ENCODE measurements around the gene ENPP6. TPM values are rescaled to one million over a fixed set of nuclear protein-coding genes. Genes with fewer than 3 reads are reported as not detected.

The ENPP6 gene
- total RNA-seq, 1 experiment from 2014 or later, result not detected

DNA sequence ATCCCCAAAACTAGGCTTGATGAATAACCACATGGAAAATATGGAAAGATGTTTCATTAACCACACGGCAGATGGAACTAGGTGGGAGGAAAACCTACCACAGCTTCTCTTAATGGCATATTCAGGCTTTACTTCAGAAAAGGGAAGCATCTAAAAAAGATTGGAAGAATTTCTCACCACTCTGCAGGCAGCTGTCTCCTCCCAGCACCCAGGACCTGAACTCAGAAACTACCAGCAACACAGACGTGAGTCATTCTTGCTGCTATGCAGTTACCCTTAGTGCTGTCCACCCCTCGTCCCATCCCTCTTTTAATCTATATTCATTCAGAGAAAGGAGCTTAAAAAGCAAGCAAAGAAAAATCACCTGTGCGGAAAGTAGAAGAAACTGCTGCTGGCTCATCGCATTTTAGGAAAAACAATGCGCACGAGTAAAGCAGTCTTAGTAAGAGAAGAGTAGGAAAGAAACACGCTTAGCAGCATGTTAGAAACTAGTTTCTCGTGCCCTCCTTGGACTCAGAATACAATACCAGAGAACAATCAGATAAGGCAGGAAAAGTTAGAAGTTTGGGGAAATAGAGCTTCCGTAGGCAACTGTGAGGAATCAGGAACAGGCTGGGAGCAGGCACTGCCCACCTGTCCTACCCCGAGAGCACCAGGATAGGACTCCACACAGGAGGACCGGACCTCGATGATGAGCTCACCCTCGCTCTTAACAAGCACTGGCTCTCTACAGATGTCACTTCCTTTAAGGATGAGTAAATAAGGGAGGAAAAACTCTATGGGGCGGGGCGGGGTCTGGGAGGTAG, 48.1 kb upstream of the ENPP6 start:
- Histone ChIP-seq H3K27ac (ENCODE audit: low read length) (peak overlapping the region; percentile 36), H3K4me2 (ENCODE audit: low read length) (peak overlapping the region; percentile 74), H3K4me3 (ENCODE audit: low read length) (peak overlapping the region; percentile 33; the same call in 1 of the 2 replicates), H3K9me2 (replicated peaks; ENCODE audit: low read length) (no peaks in the 10 kb centered on the region), H4K20me1 (ENCODE audit: low read length) (no peaks in the 10 kb centered on the region), H3K9ac (ENCODE audit: low read length) (no peak overlapping the region), H3K4me1 (ENCODE audit: insufficient read depth, low read length) (peaks cover 25% of the 10 kb centered on the region), H3K79me2 (ENCODE audit: low read length) (no peaks in the 10 kb centered on the region), H3F3A (ENCODE audit: low read length, unreplicated experiment) (no peaks in the 10 kb centered on the region), H2AFZ (ENCODE audit: low read length) (peak overlapping the region; percentile 67), H3K27me3 (ENCODE audit: low read length) (no peaks in the 10 kb centered on the region), H3K9me3 (ENCODE audit: low read length) (no peaks in the 10 kb centered on the region), H3K36me3 (ENCODE audit: low read depth, low read length) (no peaks in the 10 kb centered on the region; the same call in 1 of the 2 replicates)
- ATAC-seq, result peak; percentile 65
- TF ChIP-seq EZH2 (IDR thresholded peaks at IDR 0.05; ENCODE audit: low read length, unreplicated experiment) (no peak), EZH2phosphoT487 (IDR thresholded peaks at IDR 0.05; ENCODE audit: borderline replicate concordance, low read length) (no peak)
- TF ChIP-seq, protein P1, sequence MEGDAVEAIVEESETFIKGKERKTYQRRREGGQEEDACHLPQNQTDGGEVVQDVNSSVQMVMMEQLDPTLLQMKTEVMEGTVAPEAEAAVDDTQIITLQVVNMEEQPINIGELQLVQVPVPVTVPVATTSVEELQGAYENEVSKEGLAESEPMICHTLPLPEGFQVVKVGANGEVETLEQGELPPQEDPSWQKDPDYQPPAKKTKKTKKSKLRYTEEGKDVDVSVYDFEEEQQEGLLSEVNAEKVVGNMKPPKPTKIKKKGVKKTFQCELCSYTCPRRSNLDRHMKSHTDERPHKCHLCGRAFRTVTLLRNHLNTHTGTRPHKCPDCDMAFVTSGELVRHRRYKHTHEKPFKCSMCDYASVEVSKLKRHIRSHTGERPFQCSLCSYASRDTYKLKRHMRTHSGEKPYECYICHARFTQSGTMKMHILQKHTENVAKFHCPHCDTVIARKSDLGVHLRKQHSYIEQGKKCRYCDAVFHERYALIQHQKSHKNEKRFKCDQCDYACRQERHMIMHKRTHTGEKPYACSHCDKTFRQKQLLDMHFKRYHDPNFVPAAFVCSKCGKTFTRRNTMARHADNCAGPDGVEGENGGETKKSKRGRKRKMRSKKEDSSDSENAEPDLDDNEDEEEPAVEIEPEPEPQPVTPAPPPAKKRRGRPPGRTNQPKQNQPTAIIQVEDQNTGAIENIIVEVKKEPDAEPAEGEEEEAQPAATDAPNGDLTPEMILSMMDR (conservative IDR thresholded peaks at IDR 0.05; ENCODE audit: low read depth, low read length), result no peak
- ChIA-PET POLR2A (ENCODE audit: unreplicated experiment) (interaction anchor here (0.9 kb wide), 1 partner anchor 22 kb away, joined by 6 read pairs; no protein-coding TSS in a partner anchor), CTCF (no interaction called here)
- BruUV-seq (replicated peaks), result no TSS peak
- DNase-seq, result peak; percentile 49
- intact Hi-C loops (cut with micrococcal nuclease), result loop anchor here (2.0 to 10.0 kb wide), 4 partner anchors 152 to 469 kb away; partner anchors contain the start of genes CASP3, CENPU, IRF2 and PRIMPOL

- peak; percentile 63 for ATAC-seq
- no TSS peak for BruUV-seq (replicated peaks)
- peak; percentile 91 for DNase-seq
- no peak overlapping the region for H3K27ac ChIP-seq (ENCODE audit: low read length)
- no peaks in the 10 kb centered on the region for H3K9me3 ChIP-seq (ENCODE audit: low read length)
- TF ChIP-seq, protein P1 (conservative IDR thresholded peaks at IDR 0.05; ENCODE audit: low read depth, low read length), result peak; percentile 81
- TF ChIP-seq EZH2phosphoT487 (IDR thresholded peaks at IDR 0.05; ENCODE audit: borderline replicate concordance, low read length), result no peak
- ChIA-PET POLR2A (ENCODE audit: unreplicated experiment) (interaction anchor here (0.6 to 1.5 kb wide), 2 partner anchors 273 to 1259 kb away, joined by 3 to 4 read pairs; no protein-coding TSS in a partner anchor), CTCF (interaction anchor here (0.6 to 1.5 kb wide), 6 partner anchors 23 to 832 kb away, joined by 3 to 10 read pairs (median 7); no protein-coding TSS in a partner anchor)
- no peaks in the 10 kb centered on the region for H3F3A ChIP-seq (ENCODE audit: low read length, unreplicated experiment)
- no peaks in the 10 kb centered on the region for H4K20me1 ChIP-seq (ENCODE audit: low read length)
- H3K9me2 ChIP-seq (replicated peaks; ENCODE audit: low read length), result no peaks in the 10 kb centered on the region
- intact Hi-C loops (cut with micrococcal nuclease), result loop anchor here (1.0 to 10.0 kb wide), 5 partner anchors 120 to 471 kb away; partner anchors contain the start of genes CASP3, CENPU and PRIMPOL
- H3K36me3 ChIP-seq (ENCODE audit: low read depth, low read length), result no peaks in the 10 kb centered on the region; the same call in 1 of the 2 replicates
- no peak overlapping the region for H3K4me3 ChIP-seq (ENCODE audit: low read length)
- peak overlapping the region; percentile 77 for H2AFZ ChIP-seq (ENCODE audit: low read length)
- H3K9ac ChIP-seq (ENCODE audit: low read length), result no peak overlapping the region
- H3K79me2 ChIP-seq (ENCODE audit: low read length), result no peaks in the 10 kb centered on the region
- H3K4me2 ChIP-seq (ENCODE audit: low read length), result peak overlapping the region; percentile 60
- H3K4me1 ChIP-seq (ENCODE audit: insufficient read depth, low read length), result peaks cover 25% of the 10 kb centered on the region
- no peaks in the 10 kb centered on the region for H3K27me3 ChIP-seq (ENCODE audit: low read length)
Measured at GRCh38 chr4:184263910-184264732, 46.4 kb upstream of the ENPP6 start.

All from PC-3 (cell line).